Measurements from ENCODE around the gene CD7. TPM values are rescaled to one million over a fixed set of nuclear protein-coding genes. Genes with fewer than 3 reads are reported as not detected.

CD7 gene
- total and polyA plus RNA-seq, 2 donors (not counting 3 experiments of a cell fraction or from before 2014, with no cell fraction given): not detected

DNA sequence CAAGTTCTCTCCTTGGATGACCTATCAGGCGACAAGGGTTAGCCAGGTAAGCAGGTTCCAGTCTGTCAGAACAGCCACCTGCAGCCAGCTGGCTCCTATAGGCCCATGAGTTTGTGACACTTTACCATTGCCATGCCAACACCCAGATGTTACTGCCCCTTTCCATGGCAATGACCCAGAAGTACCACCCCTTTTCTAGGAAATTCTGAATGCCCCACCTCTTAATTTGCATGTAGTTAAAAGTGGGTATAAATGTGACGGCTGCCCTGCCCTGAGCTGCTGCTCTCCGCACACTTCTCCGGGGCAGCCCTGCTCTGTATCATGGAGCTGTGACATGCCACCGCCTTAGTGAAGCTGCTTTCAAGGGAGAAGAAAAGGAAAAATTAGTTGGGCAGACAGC lies 26.2 kb upstream of the CD7 start:
- Histone ChIP-seq H3K36me3 (ENCODE audit: control insufficient read depth in 2 of 2, extremely low read depth in 1 of 2, insufficient read depth in 2 of 2, low read length in 2 of 2) (no peaks in the 10 kb centered on the region), H3K9me3 (replicated peaks; ENCODE audit: control insufficient read depth, insufficient read depth, low read length) (no peaks in the 10 kb centered on the region), H3K27ac (ENCODE audit: insufficient read depth, low read depth, low read length) (no peak overlapping the region), H3K4me3 (replicated peaks in 1 of 3; ENCODE audit: insufficient read depth in 1 of 3, low read depth in 1 of 3, low read length in 3 of 3) (no peak overlapping the region), H3K4me2 (ENCODE audit: insufficient read depth, low read length) (no peak overlapping the region), H3K9ac (replicated peaks; ENCODE audit: extremely low read depth, insufficient read depth, low read length) (no peak overlapping the region), H2AFZ (ENCODE audit: low read depth, low read length) (no peak overlapping the region), H3K9me1 (replicated peaks; ENCODE audit: control insufficient read depth, extremely low read depth, insufficient read depth, low read length) (no peaks in the 10 kb centered on the region), H3K79me2 (ENCODE audit: control insufficient read depth, insufficient read depth, low read length) (no peaks in the 10 kb centered on the region), H4K20me1 (replicated peaks; ENCODE audit: control insufficient read depth, extremely low read depth, insufficient read depth, low read length) (no peaks in the 10 kb centered on the region), H3K27me3 (ENCODE audit: control insufficient read depth in 2 of 2, insufficient read depth in 2 of 2, low read length in 2 of 2) (no peaks in the 10 kb centered on the region), H3K4me1 (ENCODE audit: control insufficient read depth, extremely low read depth, insufficient read depth, low read length) (peaks cover 7% of the 10 kb centered on the region)
- POLR2A ChIA-PET: interaction anchor here (0.6 kb wide), 1 partner anchor 68 kb away, joined by 3 read pairs; no protein-coding TSS in a partner anchor
- intact Hi-C loops (cut with micrococcal nuclease) (no loop called here), dilution Hi-C loops (cut with MboI; ENCODE audit: extremely low pct_ligation_motif_present, low sequenced_read_pairs) (no loop called here)
- no peak for FAIRE-seq
- BruUV-seq (replicated peaks): no TSS peak
- TF ChIP-seq MYC (IDR thresholded peaks at IDR 0.05; ENCODE audit: low read depth, low read length) (no peak), EZH2 (IDR thresholded peaks at IDR 0.05; ENCODE audit: borderline replicate concordance, low read depth, low read length, severe bottlenecking) (no peak)
- CTCF ChIA-PET: interaction anchor here (0.6 to 1.6 kb wide), 2 partner anchors 9 to 224 kb away, joined by 3 to 5 read pairs; no protein-coding TSS in a partner anchor
- no peak for DNase-seq (ENCODE audit: low read depth, low spot score)

DNA sequence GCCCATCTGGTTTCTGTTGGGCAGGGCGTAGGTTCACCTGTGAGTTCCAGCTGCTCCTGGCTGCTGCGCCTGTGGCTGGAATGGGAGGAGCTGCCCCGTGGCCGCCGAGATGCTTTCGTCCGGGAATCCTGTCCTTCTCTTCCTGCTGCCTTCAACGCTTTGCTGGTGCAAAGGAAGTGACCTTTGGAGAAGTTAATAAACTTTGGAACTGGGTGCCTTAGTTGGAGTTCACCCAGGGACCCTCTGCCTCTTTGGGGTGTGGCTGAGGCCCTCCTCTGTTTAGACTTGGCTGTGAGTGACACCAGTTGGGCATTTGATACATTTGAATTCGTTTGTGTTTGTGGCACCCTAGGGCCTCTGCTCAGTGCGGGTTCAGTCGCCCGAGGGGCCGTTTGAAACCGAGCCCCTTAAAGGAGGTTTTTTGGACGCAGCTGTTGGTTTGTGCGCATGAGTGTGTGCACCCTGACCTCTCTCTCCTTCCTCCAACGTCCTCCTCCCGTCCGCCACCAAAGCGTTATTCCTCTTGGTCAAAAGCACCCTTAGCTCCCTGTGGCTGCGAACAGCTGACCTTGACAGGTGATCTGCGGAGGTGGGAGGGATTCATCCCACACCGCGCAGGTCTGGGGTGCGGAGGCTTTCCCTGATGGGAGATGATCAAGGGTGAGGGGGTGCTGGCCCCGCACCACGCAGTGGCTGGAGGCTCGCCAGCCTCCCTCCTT lies 25.1 kb upstream of the CD7 start:
- H4K20me1 ChIP-seq (replicated peaks; ENCODE audit: control insufficient read depth, extremely low read depth, insufficient read depth, low read length): no peaks in the 10 kb centered on the region
- ChIA-PET CTCF (interaction anchor here (1.6 kb wide), 1 partner anchor 10 kb away, joined by 5 read pairs; no protein-coding TSS in a partner anchor), POLR2A (no interaction called here)
- H3K9ac ChIP-seq (replicated peaks; ENCODE audit: extremely low read depth, insufficient read depth, low read length): no peak overlapping the region
- no peaks in the 10 kb centered on the region for H3K27me3 ChIP-seq (ENCODE audit: control insufficient read depth in 2 of 2, insufficient read depth in 2 of 2, low read length in 2 of 2)
- H2AFZ ChIP-seq (ENCODE audit: low read depth, low read length): no peak overlapping the region
- FAIRE-seq (no peak), DNase-seq (ENCODE audit: low read depth, low spot score) (no peak)
- no peaks in the 10 kb centered on the region for H3K9me3 ChIP-seq (replicated peaks; ENCODE audit: control insufficient read depth, insufficient read depth, low read length)
- H3K4me1 ChIP-seq (ENCODE audit: control insufficient read depth, extremely low read depth, insufficient read depth, low read length): peaks cover 7% of the 10 kb centered on the region
- H3K9me1 ChIP-seq (replicated peaks; ENCODE audit: control insufficient read depth, extremely low read depth, insufficient read depth, low read length): no peaks in the 10 kb centered on the region
- TF ChIP-seq EZH2 (IDR thresholded peaks at IDR 0.05; ENCODE audit: borderline replicate concordance, low read depth, low read length, severe bottlenecking): no peak
- TF ChIP-seq POLR2AphosphoS5 (IDR thresholded peaks at IDR 0.05; ENCODE audit: insufficient read depth, low read depth, low read length): no peak
- TF ChIP-seq JUN (IDR thresholded peaks at IDR 0.05; ENCODE audit: borderline replicate concordance, insufficient read depth, insufficient read length, low read depth): no peak
- TF ChIP-seq, protein P1, sequence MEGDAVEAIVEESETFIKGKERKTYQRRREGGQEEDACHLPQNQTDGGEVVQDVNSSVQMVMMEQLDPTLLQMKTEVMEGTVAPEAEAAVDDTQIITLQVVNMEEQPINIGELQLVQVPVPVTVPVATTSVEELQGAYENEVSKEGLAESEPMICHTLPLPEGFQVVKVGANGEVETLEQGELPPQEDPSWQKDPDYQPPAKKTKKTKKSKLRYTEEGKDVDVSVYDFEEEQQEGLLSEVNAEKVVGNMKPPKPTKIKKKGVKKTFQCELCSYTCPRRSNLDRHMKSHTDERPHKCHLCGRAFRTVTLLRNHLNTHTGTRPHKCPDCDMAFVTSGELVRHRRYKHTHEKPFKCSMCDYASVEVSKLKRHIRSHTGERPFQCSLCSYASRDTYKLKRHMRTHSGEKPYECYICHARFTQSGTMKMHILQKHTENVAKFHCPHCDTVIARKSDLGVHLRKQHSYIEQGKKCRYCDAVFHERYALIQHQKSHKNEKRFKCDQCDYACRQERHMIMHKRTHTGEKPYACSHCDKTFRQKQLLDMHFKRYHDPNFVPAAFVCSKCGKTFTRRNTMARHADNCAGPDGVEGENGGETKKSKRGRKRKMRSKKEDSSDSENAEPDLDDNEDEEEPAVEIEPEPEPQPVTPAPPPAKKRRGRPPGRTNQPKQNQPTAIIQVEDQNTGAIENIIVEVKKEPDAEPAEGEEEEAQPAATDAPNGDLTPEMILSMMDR (IDR thresholded peaks at IDR 0.05; ENCODE audit: extremely low read depth in 1 of 2, insufficient read depth in 1 of 2, low read depth in 1 of 2, low read length in 2 of 2): no peak
- dilution Hi-C loops (cut with MboI; ENCODE audit: extremely low pct_ligation_motif_present, low sequenced_read_pairs): no loop called here
- no peaks in the 10 kb centered on the region for H3K36me3 ChIP-seq (ENCODE audit: control insufficient read depth in 2 of 2, extremely low read depth in 1 of 2, insufficient read depth in 2 of 2, low read length in 2 of 2)
- no TSS peak for BruUV-seq (replicated peaks)
- H3K4me3 ChIP-seq (replicated peaks in 1 of 3; ENCODE audit: insufficient read depth in 1 of 3, low read depth in 1 of 3, low read length in 3 of 3): no peak overlapping the region
- H3K4me2 ChIP-seq (ENCODE audit: insufficient read depth, low read length): no peak overlapping the region
- no peak overlapping the region for H3K27ac ChIP-seq (ENCODE audit: insufficient read depth, low read depth, low read length)
- H3K79me2 ChIP-seq (ENCODE audit: control insufficient read depth, insufficient read depth, low read length): no peaks in the 10 kb centered on the region
- intact Hi-C loops (cut with micrococcal nuclease): no loop called here

Measured in endothelial cell of umbilical vein (primary cell).